SK-N-SH (cell line): ENCODE data around the gene SMCO4.

Experiments
- CTCF ChIP-seq: fragments of 200-600 bp; sonication (generic); IDR thresholded peaks from 2 replicates; pipeline ENCODE4 v1.6.1; 2017; ENCODE audit warnings: antibody characterized with exemption, mild to moderate bottlenecking, moderate library complexity
- EP300 ChIP-seq, 2 experiments: IDR thresholded peaks; 2 replicates each; pipeline versions ENCODE4 v1.4.0 to v1.6.1; 2012; ENCODE audit warnings: borderline replicate concordance in 1 of 2, low read depth in 1 of 2, low read length in 1 of 2
- GABPA ChIP-seq: IDR thresholded peaks from 2 replicates; pipeline ENCODE4 v1.4.0; 2012; ENCODE audit warnings: low read depth, mild to moderate bottlenecking
- MXI1 ChIP-seq: IDR thresholded peaks from 2 replicates; pipeline ENCODE4 v1.6.1; 2012; ENCODE audit warnings: mild to moderate bottlenecking, low read depth, low read length, improper control_type of control experiment
- NRF1 ChIP-seq: IDR thresholded peaks from 2 replicates; pipeline ENCODE4 v1.6.1; 2012; ENCODE audit warnings: low read depth, mild to moderate bottlenecking, low read length
- POLR2AphosphoS5 ChIP-seq: IDR thresholded peaks from 2 replicates; pipeline ENCODE4 v1.6.1; 2012; ENCODE audit warnings: low read depth, low read length
- REST ChIP-seq: IDR thresholded peaks from 2 replicates; pipeline ENCODE4 v1.6.1; 2012; ENCODE audit warnings: mild to moderate bottlenecking, low read depth, low read length, moderate library complexity
- TAF1 ChIP-seq: IDR thresholded peaks from 2 replicates; pipeline ENCODE4 v1.6.1; 2012; ENCODE audit warnings: low read depth, mild to moderate bottlenecking, low read length, moderate library complexity, borderline replicate concordance

DNA sequence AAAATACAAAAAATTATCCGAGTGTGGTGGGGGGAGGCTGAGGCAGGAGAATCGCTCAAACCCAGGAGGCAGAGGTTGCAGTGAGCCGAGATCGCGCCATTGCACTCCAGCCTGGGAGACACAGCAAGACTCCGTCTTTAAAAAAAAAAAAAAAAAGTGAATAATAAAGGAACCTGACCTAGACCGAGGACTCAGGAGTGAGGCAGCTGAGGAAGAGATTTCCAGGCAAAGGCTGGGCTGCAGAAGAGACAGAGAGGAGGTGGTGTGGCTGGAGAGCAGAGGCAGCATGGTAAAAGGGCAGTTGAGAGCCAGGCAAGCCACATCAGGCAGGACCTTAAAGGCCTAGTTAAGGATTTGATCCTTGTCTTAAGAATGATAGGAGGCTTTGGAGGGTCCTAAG, 28.4 kb upstream of the SMCO4 start:
- TF ChIP-seq EP300 (IDR thresholded peaks at IDR 0.05; ENCODE audit: borderline replicate concordance in 1 of 2, low read depth in 1 of 2, low read length in 1 of 2) (no peak), CTCF (no peak), REST (no peak), MXI1 (no peak), GABPA (no peak), NRF1 (no peak), TAF1 (no peak), POLR2AphosphoS5 (no peak)
